MM.1S (cell line): Measurements from ENCODE around the gene TIMM44.
"Not testable (repeated sequence)": the region's sequence is repeated elsewhere in the genome, so short reads cannot be mapped to it uniquely, and the experiment has no call there.

Experiments
- DNase-seq: peaks from one replicate; pipeline ENCODE4 v3.0.0-alpha.2; 2015
- H2AFZ ChIP-seq: fragments of 300-600 bp; sonication (generic); 2 replicates; pipeline ENCODE4 v1.6.0; 2016; ENCODE audit warnings: antibody characterized with exemption, low read length
- H3F3A ChIP-seq: fragments of 300-600 bp; sonication (generic); 2 replicates; pipeline ENCODE4 v1.6.1; 2016; ENCODE audit warnings: mild to moderate bottlenecking, antibody characterized with exemption, low read length, moderate library complexity, mixed read lengths; ENCODE audit not compliant: insufficient read depth
- H3K27ac ChIP-seq: fragments of 300-600 bp; sonication (generic); 2 replicates; pipeline ENCODE4 v1.5.1; 2016; ENCODE audit warnings: mild to moderate bottlenecking, low read length
- H3K27me3 ChIP-seq: fragments of 300-600 bp; sonication (generic); replicated peaks from 2 replicates; pipeline ENCODE4 v1.6.0; 2016; ENCODE audit warnings: low read length; ENCODE audit not compliant: insufficient read depth
- H3K36me3 ChIP-seq: fragments of 300-600 bp; sonication (generic); replicated peaks from 2 replicates; pipeline ENCODE4 v1.6.1; 2016; ENCODE audit warnings: mild to moderate bottlenecking, low read length, mixed read lengths; ENCODE audit not compliant: insufficient read depth
- H3K4me1 ChIP-seq: fragments of 300-600 bp; sonication (generic); 2 replicates; pipeline ENCODE4 v1.6.1; 2016; ENCODE audit warnings: low read length, mixed read lengths
- H3K4me2 ChIP-seq: fragments of 300-600 bp; sonication (generic); 2 replicates; pipeline ENCODE4 v1.6.0; 2016; ENCODE audit warnings: low read depth, low read length
- H3K4me3 ChIP-seq: fragments of 300-600 bp; sonication (generic); 2 replicates; pipeline ENCODE4 v1.5.1; 2016; ENCODE audit warnings: low read length, mixed read lengths
- H3K79me2 ChIP-seq: fragments of 300-600 bp; sonication (generic); 2 replicates; pipeline ENCODE4 v1.6.1; 2016; ENCODE audit warnings: mixed run types, low read length, mixed read lengths
- H3K9ac ChIP-seq: fragments of 300-600 bp; sonication (generic); 2 replicates; pipeline ENCODE4 v1.6.1; 2016; ENCODE audit warnings: low read length, mixed read lengths
- H3K9me2 ChIP-seq: fragments of 300-600 bp; sonication (generic); replicated peaks from 2 replicates; pipeline ENCODE4 v1.6.1; 2016; ENCODE audit warnings: mild to moderate bottlenecking, low read length, mixed read lengths; ENCODE audit not compliant: insufficient read depth
- H3K9me3 ChIP-seq: fragments of 300-600 bp; sonication (generic); replicated peaks from 2 replicates; pipeline ENCODE4 v1.6.1; 2016; ENCODE audit warnings: mild to moderate bottlenecking, low read length, mixed read lengths; ENCODE audit not compliant: insufficient read depth
- H4K20me1 ChIP-seq: fragments of 300-600 bp; sonication (generic); 2 replicates; pipeline ENCODE4 v1.6.1; 2016; ENCODE audit warnings: mild to moderate bottlenecking, low read length, moderate library complexity, mixed read lengths; ENCODE audit not compliant: insufficient read depth
- EZH2 ChIP-seq: fragments of 300-600 bp; sonication (generic); optimal IDR thresholded peaks from 2 replicates; pipeline ENCODE3; 2017; ENCODE audit warnings: low read depth, mild to moderate bottlenecking, antibody characterized with exemption, low read length, mixed read lengths
- EZH2phosphoT487 ChIP-seq: fragments of 300-600 bp; sonication (generic); IDR thresholded peaks from 2 replicates; pipeline ENCODE4 v1.6.1; 2018; ENCODE audit warnings: antibody characterized with exemption, low read length
- TF ChIP-seq, protein P1 (sequence below): fragments of 300-600 bp; sonication (generic); IDR thresholded peaks from 2 replicates; pipeline ENCODE4 v1.5.1; 2016; ENCODE audit warnings: antibody characterized with exemption, low read length, mixed read lengths

TIMM44 gene

DNA sequence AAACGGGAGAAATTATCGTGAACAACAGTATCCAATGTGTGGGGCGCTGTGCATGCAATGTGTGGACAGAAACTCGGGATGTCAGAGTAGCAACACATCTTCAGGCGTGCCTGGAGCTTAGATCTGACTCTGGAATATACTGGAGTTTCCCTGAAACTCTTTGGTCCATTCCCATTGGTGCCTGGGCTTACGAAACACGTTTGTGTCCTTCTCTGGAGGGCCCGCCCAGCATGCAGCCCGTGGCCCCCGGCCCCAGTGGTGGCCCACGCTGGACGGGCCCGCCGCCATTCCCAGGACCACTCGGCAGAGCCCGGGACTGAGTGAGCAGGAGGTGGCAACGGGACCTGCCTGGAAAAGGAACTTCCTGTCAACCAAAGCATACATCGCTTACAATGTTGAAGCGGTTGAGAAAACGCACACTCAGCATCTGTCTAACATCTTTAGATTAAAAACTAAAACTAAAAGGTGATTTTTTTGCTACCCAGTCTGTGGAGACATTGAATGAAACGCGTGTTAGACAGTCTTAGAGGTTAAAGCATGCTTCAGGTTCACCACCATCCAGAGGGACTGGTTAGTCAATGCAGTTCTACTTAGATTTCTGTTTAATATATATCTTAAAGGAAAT lies 19.3 kb upstream of the TIMM44 start:
- no peaks in the 10 kb centered on the region for H4K20me1 ChIP-seq
- H3K4me3 ChIP-seq = no peak overlapping the region
- H2AFZ ChIP-seq = no peak overlapping the region
- H3F3A ChIP-seq = no peaks in the 10 kb centered on the region
- no peaks in the 10 kb centered on the region for H3K9me2 ChIP-seq
- H3K27me3 ChIP-seq = no peaks in the 10 kb centered on the region
- no peak for DNase-seq
- no peak overlapping the region for H3K4me2 ChIP-seq
- no peaks in the 10 kb centered on the region for H3K9me3 ChIP-seq
- TF ChIP-seq EZH2phosphoT487 (no peak), EZH2 (no peak)
- TF ChIP-seq, protein P1, sequence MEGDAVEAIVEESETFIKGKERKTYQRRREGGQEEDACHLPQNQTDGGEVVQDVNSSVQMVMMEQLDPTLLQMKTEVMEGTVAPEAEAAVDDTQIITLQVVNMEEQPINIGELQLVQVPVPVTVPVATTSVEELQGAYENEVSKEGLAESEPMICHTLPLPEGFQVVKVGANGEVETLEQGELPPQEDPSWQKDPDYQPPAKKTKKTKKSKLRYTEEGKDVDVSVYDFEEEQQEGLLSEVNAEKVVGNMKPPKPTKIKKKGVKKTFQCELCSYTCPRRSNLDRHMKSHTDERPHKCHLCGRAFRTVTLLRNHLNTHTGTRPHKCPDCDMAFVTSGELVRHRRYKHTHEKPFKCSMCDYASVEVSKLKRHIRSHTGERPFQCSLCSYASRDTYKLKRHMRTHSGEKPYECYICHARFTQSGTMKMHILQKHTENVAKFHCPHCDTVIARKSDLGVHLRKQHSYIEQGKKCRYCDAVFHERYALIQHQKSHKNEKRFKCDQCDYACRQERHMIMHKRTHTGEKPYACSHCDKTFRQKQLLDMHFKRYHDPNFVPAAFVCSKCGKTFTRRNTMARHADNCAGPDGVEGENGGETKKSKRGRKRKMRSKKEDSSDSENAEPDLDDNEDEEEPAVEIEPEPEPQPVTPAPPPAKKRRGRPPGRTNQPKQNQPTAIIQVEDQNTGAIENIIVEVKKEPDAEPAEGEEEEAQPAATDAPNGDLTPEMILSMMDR = no peak
- no peak overlapping the region for H3K9ac ChIP-seq
- H3K79me2 ChIP-seq = no peaks in the 10 kb centered on the region
- peaks cover 6% of the 10 kb centered on the region; the same call in 1 of the 2 replicates for H3K36me3 ChIP-seq
- no peaks in the 10 kb centered on the region for H3K4me1 ChIP-seq
- no peak overlapping the region for H3K27ac ChIP-seq

DNA sequence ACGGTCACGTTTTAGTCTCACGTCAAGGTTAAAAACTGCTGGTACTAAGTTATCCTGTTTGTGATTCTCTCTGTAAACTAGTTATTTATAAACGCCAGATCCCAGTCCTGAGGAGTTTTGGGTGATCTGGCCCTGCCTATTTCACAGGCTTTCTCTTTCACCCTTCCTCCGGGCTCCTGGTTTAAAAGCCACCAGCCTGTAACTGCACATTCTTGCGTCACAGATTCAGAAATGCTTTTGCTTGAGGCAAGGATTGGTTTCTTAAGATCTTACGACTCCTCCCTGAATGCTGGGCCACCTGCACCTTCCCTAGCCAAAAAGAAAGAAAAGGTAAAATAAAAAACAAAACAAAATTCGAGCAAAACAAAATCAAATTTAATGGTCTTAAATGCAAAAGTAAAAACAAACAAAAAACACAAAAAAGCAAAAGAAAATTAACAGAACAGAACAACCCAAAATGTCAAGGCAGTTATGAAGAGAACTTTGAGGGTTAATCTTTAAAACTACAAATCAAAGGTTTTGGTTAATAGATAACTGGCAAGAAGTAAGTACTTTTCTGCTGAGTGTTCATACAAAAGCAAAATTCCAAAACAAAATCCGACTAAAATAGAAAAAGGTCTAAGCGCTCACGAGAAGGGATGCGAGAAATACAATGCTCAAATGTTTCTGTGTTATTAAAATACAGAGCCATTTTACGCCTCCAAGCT lies 18.6 kb upstream of the TIMM44 start:
- Histone ChIP-seq H3K4me2 (no peak overlapping the region), H3K9me3 (no peaks in the 10 kb centered on the region), H3K27me3 (no peaks in the 10 kb centered on the region), H3K79me2 (no peaks in the 10 kb centered on the region), H3K4me1 (no peaks in the 10 kb centered on the region), H3K9ac (no peak overlapping the region), H2AFZ (no peak overlapping the region), H3K9me2 (no peaks in the 10 kb centered on the region), H3K4me3 (no peak overlapping the region), H3K27ac (no peak overlapping the region), H3K36me3 (no peaks in the 10 kb centered on the region), H3F3A (no peaks in the 10 kb centered on the region), H4K20me1 (no peaks in the 10 kb centered on the region)
- TF ChIP-seq, protein P1 = no peak
- TF ChIP-seq EZH2phosphoT487 (no peak), EZH2 (no peak)
- no peak for DNase-seq

DNA sequence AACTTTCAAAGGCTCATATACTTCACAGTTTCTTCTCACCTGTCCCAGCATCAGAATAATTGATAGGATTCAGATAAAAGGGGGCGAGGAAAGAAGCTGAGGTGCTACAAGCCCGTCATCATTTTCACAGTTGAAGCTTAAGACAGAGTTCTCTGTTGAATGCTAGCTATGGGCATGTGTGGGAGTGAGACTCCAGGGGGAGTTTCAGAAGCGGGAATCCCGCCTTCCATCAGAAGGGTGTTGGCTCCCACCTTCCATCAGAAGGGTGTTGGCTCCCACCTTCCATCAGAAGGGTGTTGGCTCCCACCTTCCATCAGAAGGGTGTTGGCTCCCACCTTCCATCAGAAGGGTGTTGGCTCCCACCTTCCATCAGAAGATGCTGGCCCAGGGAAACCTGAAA lies 17.6 kb upstream of the TIMM44 start:
- not testable (repeated sequence) for H3K27me3 ChIP-seq, H3K36me3 ChIP-seq, H3K9me2 ChIP-seq, H3K4me2 ChIP-seq, H3K4me3 ChIP-seq, H3K79me2 ChIP-seq, DNase-seq, H3K9me3 ChIP-seq, H3F3A ChIP-seq, H3K27ac ChIP-seq, H2AFZ ChIP-seq, H3K4me1 ChIP-seq, H4K20me1 ChIP-seq, H3K9ac ChIP-seq

DNA sequence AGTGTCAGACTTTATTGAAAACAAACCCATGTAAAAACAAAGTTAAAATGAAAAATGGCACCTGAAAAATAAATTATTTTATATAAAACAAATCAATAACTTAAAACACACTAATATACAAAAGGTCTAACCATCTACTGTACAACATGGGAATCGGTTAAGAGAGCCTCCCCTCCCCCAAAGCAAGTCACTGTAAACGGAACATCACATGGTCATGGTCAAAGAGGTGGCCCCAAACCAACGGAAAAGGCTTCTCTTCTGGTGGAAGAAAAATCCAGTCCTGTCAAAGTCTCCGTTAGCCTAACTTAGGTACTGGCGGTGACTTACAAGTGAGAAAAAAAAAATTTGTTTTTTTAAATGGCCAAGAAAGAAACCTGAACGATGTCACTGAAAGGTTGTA lies 15.7 kb upstream of the TIMM44 start:
- no peaks in the 10 kb centered on the region for H4K20me1 ChIP-seq
- TF ChIP-seq EZH2 = no peak
- no peak for TF ChIP-seq EZH2phosphoT487
- TF ChIP-seq, protein P1 = no peak
- H3K27me3 ChIP-seq = no peaks in the 10 kb centered on the region
- no peaks in the 10 kb centered on the region for H3K9me3 ChIP-seq
- no peak overlapping the region for H3K9ac ChIP-seq
- no peaks in the 10 kb centered on the region for H3K9me2 ChIP-seq
- DNase-seq = no peak
- H3K27ac ChIP-seq = no peak overlapping the region
- no peaks in the 10 kb centered on the region for H3K36me3 ChIP-seq
- H2AFZ ChIP-seq = no peak overlapping the region
- H3K79me2 ChIP-seq = no peaks in the 10 kb centered on the region
- no peak overlapping the region for H3K4me2 ChIP-seq
- H3K4me1 ChIP-seq = no peaks in the 10 kb centered on the region
- no peak overlapping the region for H3K4me3 ChIP-seq
- no peaks in the 10 kb centered on the region for H3F3A ChIP-seq
